Kidney epithelial cell (primary cell): ENCODE measurements around the gene GRID1. TPM values are rescaled to one million over a fixed set of nuclear protein-coding genes. Genes with fewer than 3 reads are reported as not detected.

Source experiments
- DNase-seq: peaks from one replicate; pipeline ENCODE4 v3.0.0-alpha.2; 2010; ENCODE audit warnings: low read depth
- H3K27me3 ChIP-seq: 2 replicates; pipeline ENCODE4 v1.6.0; 2011; ENCODE audit warnings: low read length; ENCODE audit not compliant: control insufficient read depth, insufficient read depth
- H3K36me3 ChIP-seq: 2 replicates; pipeline ENCODE4 v1.5.1; 2011; ENCODE audit warnings: low read length; ENCODE audit not compliant: control insufficient read depth, insufficient read depth
- H3K4me3 ChIP-seq: 2 replicates; pipeline ENCODE4 v1.5.1; 2011; ENCODE audit warnings: low read depth, mild to moderate bottlenecking, control low read depth, low read length
- CTCF ChIP-seq: IDR thresholded peaks from 2 replicates; pipeline ENCODE4 v1.5.1; 2011; ENCODE audit warnings: mild to moderate bottlenecking, moderate library complexity, low read length, control low read depth, inconsistent platforms; ENCODE audit not compliant: insufficient read depth, poor library complexity, severe bottlenecking
- total RNA-seq: library from RNA; depleted of rRNA; stranded (reverse); fragments of >200 nt; gene quantifications from 2 replicates; pipeline ENCODE4 v1.2.3, GENCODE V29; 2015

GRID1 gene
- total RNA-seq, 1 donor from 2014 or later, result 0.33 TPM

GRCh38 chr10:86139066-86139657, 227.4 kb downstream of the GRID1 start:
- no peak for DNase-seq
- Histone ChIP-seq H3K27me3 (no peaks in the 10 kb centered on the region), H3K4me3 (no peak overlapping the region), H3K36me3 (no peaks in the 10 kb centered on the region)
- no peak for TF ChIP-seq CTCF

GRCh38 chr10:86138551-86139065, 228.0 kb downstream of the GRID1 start:
- no peak for TF ChIP-seq CTCF
- Histone ChIP-seq H3K36me3 (no peaks in the 10 kb centered on the region), H3K4me3 (no peak overlapping the region), H3K27me3 (no peaks in the 10 kb centered on the region)
- no peak for DNase-seq

GRCh38 chr10:86137561-86137960, 229.0 kb downstream of the GRID1 start:
- TF ChIP-seq CTCF, result no peak
- no peak for DNase-seq
- H3K4me3 ChIP-seq, result no peak overlapping the region

GRCh38 chr10:86136934-86137333, 229.7 kb downstream of the GRID1 start:
- no peak for TF ChIP-seq CTCF
- no peak overlapping the region for H3K4me3 ChIP-seq
- DNase-seq, result no peak

More at GRCh38 chr10:86137561-86137960, 229.0 kb downstream of the GRID1 start:
- H3K27me3 ChIP-seq, result no peaks in the 10 kb centered on the region
- no peaks in the 10 kb centered on the region for H3K36me3 ChIP-seq

GRCh38 chr10:86135191-86135590, 231.4 kb downstream of the GRID1 start:
- H3K4me3 ChIP-seq, result no peak overlapping the region
- H3K36me3 ChIP-seq, result no peaks in the 10 kb centered on the region
- DNase-seq, result no peak
- TF ChIP-seq CTCF, result no peak
- no peaks in the 10 kb centered on the region for H3K27me3 ChIP-seq

More at GRCh38 chr10:86136934-86137333, 229.7 kb downstream of the GRID1 start:
- Histone ChIP-seq H3K36me3 (no peaks in the 10 kb centered on the region), H3K27me3 (no peaks in the 10 kb centered on the region)

GRCh38 chr10:86130737-86131475, 235.7 kb downstream of the GRID1 start:
- no peak overlapping the region for H3K4me3 ChIP-seq
- DNase-seq, result no peak
- H3K27me3 ChIP-seq, result no peaks in the 10 kb centered on the region
- no peak for TF ChIP-seq CTCF
- no peaks in the 10 kb centered on the region for H3K36me3 ChIP-seq
